Skin epidermis (tissue), 12 donors: ENCODE measurements around the gene DNAH5.
A peak's percentile ranks its signal among the peaks of the same experiment; 100 is the strongest.
"Not testable (repeated sequence)": the region's sequence is repeated elsewhere in the genome, so short reads cannot be mapped to it uniquely, and the experiment has no call there.

Experiments
- H3K27ac ChIP-seq, 21 experiments: fragments of 200-600 bp; sonication (generic) in 11 of 21; one replicate each; pipeline ENCODE4 v1.5.0; 2020; ENCODE audit warnings: mild to moderate bottlenecking in 3 of 21, inconsistent platforms in 2 of 21, moderate library complexity in 2 of 21
- H3K4me3 ChIP-seq, 7 experiments: fragments of 200-600 bp; sonication (generic) in 2 of 7; one replicate each; pipeline ENCODE4 v1.5.0; 2020; ENCODE audit warnings: inconsistent platforms in 2 of 7, mild to moderate bottlenecking in 2 of 7, moderate library complexity in 1 of 7

The DNAH5 gene, protein sequence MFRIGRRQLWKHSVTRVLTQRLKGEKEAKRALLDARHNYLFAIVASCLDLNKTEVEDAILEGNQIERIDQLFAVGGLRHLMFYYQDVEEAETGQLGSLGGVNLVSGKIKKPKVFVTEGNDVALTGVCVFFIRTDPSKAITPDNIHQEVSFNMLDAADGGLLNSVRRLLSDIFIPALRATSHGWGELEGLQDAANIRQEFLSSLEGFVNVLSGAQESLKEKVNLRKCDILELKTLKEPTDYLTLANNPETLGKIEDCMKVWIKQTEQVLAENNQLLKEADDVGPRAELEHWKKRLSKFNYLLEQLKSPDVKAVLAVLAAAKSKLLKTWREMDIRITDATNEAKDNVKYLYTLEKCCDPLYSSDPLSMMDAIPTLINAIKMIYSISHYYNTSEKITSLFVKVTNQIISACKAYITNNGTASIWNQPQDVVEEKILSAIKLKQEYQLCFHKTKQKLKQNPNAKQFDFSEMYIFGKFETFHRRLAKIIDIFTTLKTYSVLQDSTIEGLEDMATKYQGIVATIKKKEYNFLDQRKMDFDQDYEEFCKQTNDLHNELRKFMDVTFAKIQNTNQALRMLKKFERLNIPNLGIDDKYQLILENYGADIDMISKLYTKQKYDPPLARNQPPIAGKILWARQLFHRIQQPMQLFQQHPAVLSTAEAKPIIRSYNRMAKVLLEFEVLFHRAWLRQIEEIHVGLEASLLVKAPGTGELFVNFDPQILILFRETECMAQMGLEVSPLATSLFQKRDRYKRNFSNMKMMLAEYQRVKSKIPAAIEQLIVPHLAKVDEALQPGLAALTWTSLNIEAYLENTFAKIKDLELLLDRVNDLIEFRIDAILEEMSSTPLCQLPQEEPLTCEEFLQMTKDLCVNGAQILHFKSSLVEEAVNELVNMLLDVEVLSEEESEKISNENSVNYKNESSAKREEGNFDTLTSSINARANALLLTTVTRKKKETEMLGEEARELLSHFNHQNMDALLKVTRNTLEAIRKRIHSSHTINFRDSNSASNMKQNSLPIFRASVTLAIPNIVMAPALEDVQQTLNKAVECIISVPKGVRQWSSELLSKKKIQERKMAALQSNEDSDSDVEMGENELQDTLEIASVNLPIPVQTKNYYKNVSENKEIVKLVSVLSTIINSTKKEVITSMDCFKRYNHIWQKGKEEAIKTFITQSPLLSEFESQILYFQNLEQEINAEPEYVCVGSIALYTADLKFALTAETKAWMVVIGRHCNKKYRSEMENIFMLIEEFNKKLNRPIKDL (N-terminal part only)

DNA sequence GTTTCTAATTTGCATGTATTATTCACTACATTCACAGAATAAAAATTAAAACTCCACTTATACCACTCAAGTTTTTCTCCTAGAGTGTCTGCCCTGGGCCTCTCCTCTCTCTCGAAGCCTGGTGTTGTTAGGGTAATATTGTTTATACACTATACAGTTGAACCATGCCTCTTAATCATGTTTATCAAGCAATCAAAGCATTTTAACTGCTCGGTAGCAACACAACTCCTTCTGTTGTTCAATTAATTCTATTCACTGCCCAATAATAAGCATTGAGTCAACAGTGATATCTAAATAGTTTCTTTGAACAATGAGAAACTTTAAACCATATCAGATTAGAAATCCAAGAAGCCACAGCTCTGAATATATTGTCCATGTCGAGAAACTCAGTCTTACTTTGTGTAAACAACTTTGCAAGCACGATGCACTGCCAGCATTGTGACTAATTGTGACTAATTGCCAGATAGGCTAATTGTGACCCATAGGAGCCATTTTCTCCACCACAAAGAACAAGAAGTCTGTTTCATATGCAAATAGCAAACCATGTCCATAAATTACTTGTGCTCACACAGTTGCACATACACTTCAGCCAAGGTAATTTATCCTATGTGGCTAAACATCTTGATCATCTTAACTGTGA is at the start of gene DNAH5:
TSS of gene DNAH5 (minus strand) at position 129 of the 640 bp plus-strand sequence. CDS start 250 bp downstream, outside the sequence.
- H3K4me3 ChIP-seq: no peak within 1 kb of the TSS
- peak within 1 kb of the TSS in 2 of 21 experiments; percentile 23 to 37 for H3K27ac ChIP-seq

DNA sequence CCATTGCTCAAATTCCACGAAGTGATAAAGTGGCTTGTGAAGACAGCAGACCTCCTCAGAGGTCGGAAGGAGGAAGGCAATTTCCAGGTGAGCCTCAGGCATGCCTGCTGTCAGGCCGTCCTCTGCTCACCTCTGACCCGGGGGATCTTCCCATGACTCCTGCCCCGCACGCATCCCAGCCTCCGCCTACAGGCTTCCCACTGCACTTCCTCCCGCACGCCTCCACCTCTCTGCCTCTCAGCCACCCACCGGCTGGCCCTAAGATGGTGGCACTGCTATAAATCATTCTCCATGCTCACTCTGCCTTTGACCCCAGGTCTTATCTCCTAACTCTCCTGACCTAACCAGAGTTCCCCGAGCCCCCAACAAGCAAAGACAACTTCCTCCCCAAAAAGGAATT is 49.4 kb upstream of the DNAH5 start:
- Histone ChIP-seq H3K4me3 (no peak overlapping the region), H3K27ac (no peak overlapping the region)

DNA sequence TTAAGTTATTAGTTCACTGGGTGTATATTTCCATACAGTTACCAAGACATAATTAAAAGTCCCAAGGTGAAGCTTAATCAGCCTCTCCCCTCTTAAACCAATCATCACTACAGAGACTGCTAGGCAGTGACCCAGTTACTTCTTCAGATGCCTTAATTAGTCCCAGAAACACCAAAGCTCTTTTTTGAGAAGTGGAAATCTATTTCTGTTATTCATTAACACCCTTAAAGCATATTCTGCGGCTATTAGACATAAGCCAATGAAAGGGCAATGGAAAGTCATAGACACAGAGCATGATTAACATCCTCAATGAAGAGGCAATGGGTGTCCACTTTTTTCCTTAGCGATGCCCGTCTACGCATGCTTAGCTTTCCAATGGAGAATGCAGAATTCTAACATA is 48.3 kb upstream of the DNAH5 start:
- H3K4me3 ChIP-seq: no peak overlapping the region
- no peak overlapping the region for H3K27ac ChIP-seq

DNA sequence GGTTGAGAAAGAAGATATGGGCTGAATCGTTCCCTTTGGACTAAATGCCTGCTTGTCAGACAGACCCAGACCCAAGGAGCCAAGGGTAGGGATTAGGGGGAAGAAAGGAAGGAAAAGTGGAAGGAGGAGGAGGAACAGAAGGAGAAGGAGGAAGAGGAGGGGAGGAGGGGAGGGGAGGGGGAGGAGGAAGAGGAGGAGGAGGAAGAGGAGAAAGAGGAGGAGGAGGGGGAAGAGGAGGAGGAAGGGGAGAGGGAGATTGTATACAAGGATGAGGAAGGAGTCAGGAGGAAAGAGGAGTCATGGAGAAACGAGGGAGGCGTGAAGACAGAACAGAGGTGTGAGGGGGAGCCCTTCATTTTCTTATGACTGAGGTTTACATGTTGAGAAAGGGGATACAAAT is 46.9 kb upstream of the DNAH5 start:
- H3K27ac ChIP-seq: no peak overlapping the region
- no peak overlapping the region for H3K4me3 ChIP-seq

DNA sequence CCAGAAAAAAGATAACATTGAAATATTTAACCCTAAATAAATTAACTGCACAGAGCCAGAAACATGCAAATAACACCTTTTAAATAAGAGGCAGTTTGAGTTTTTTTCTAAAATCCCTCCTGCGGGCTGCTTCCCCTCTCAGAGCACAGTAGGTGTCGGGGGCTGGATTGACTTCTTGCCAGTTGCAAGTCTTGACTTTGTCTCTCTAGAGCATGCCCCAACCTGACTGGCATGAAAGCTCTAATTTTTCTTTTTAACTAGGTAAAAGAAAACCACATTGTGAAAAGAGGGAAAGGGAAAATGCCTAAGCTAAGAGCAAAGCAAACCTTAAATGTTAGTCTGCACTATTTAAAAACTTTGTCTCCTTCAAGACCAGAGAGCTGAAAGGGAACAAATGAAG is 46.4 kb upstream of the DNAH5 start:
- H3K4me3 ChIP-seq: no peak overlapping the region
- H3K27ac ChIP-seq: no peak overlapping the region

DNA sequence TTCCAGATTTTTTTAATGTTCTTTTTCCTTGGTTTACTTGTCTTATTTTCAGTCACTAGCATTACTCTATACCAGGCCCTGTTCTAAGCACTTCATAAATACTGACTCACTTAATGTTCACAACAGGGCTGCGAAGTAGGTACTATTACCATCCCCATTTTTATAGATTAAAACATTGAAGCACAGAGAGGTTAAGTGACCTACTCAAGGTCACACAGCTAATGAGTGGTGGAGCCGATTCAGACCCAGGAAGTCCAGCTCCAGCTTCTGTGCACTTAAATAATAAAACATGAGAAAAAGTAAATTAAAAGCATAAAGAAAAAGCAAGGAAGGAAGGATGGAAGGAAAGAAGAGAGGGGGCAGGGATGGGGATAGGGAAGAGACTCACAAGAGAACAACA is 45.3 kb upstream of the DNAH5 start:
- no peak overlapping the region for H3K27ac ChIP-seq

DNA sequence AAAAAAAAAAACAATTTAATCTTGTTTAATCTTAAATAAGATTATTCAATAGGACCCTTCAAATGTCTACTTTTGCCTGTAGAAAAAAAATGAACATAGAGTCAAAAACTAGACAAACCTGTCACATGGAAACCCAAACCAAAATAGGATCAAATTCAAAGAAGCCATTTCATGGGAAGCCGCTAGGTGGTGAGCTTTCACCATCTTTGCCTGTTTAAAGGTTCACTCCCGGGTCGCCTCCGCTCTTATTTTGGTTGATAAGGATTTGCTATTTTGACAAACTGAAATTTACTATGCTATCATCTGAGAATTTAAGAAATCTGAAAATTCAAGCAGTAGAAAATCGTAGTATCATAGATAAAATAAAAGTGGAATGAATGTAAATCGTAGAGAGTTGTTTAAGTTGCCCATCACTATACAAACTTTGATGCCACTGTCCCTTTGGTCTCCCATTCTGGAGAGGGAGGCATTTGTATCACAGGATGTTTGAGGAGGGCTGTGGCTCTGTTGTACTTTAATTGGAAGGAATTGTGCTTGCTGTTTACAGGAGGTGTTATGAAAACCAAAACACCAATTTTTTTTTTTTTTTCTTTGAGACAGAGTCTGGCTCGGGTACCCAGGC is 43.5 kb upstream of the DNAH5 start:
- Histone ChIP-seq H3K4me3 (no peak overlapping the region), H3K27ac (no peak overlapping the region)

More for the DNA sequence above, 45.3 kb upstream of the DNAH5 start:
- no peak overlapping the region for H3K4me3 ChIP-seq

DNA sequence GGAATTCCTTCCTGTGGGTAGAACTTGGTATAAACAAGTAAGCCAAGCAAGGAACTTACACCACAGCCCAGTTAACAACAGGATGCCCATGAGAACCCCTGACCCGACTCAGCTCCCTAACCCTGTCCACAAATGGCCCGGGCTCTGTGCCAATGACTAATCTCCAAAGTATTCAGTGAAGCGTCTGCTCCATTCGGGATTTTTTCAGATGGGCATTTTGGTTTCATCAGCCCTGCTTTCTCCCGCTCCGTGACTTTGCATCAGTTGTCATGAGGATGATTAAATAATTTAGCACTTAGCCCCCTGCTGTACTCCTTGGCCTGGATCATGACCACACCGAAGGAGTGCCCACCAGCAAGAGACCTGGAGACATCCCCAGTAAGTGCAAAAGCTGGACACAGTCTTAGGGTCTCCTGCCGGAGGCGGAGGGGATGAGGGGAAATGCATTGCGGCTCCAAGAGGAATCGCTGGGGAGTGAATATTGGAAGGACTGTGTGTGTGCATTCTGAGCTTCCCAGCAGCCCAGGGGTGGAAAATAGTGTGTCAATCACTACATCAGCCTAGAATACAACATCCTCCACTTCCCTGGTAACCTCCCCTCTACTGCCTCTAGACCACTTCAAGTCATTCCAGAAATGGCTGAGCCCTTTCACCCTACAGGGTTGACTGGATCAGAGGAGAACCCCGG is 41.4 kb upstream of the DNAH5 start:
- no peak overlapping the region for H3K4me3 ChIP-seq

DNA sequence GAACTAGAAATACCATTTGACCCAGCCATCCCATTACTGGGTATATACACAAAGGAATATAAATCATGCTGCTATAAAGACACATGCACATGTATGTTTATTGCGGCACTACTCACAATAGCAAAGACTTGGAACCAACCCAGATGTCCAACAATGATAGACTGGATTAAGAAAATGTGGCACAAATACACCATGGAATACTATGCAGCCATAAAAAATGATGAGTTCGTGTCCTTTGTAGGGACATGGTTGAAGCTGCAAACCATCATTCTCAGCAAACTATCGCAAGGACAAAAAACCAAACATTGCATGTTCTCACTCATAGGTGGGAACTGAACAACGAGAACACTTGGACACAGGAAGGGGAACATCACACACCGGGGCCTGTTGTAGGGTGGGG is 40.4 kb upstream of the DNAH5 start:
- H3K27ac ChIP-seq, H3K4me3 ChIP-seq: not testable (repeated sequence)

More for the DNA sequence above, 41.4 kb upstream of the DNAH5 start:
- H3K27ac ChIP-seq: no peak overlapping the region

DNA sequence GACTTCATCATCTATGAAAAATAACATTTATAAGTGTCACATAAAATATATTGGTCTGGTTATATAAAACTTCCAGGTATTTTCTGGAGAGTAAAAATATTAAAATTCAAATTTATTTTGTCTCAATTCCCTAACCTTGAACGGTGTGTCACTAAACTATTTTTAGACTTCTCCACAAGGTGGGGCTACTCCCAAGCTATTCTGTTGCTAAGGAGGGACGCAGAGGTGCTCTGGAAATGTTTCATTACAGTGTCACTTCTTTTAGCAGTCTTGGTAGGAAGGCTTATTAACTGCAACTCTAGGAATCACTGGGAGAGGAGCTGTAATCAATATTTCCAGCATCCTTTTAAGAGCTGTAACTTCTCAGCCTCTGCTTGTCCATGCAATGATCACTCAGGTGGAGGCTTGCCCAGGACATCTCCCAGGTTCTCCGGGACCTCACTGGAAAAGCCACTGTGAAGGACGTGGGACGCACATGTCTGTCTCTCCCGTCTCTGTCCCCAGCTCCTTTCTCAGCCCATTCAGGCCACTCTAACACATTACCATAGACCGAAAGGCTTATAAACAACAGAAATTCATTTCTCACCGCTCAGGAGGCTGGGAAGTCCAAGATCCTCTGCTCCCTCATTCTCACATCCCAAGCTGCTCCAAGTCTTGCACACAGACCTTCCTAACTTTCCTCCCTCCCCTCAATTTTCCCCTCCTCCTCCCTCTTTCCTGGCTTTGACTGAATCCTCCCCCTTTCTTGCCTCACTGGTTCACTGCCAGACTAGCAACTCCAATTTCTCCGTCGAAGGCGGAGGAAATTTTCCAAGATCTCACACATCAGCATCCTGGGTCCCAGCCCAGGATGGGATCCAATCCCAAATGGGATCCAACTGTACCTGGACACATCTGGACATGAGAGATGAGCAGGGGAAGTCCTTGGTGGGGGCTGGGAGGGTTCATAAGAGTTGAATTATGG is 32.7 kb upstream of the DNAH5 start:
- Histone ChIP-seq H3K4me3 (no peak overlapping the region), H3K27ac (no peak overlapping the region)

DNA sequence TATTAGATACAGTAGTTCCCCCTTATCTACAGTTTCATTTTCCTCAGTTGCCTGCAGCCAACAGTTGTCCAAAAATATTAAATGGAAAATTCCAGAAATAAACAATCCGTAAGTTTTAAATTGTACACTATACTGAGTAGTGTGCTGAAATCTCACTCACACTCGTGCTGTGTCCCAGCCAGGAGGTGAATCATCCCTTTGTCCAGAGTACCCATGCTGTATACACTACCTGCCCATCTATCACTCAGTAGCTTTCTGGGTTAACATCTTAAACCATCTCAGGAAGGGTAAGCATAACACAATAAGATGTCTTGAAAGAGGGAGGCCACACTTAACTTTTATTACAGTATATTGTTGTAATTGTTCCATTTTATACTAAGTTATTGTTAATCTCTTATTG is 31.7 kb upstream of the DNAH5 start:
- Histone ChIP-seq H3K27ac (no peak overlapping the region), H3K4me3 (no peak overlapping the region)

DNA sequence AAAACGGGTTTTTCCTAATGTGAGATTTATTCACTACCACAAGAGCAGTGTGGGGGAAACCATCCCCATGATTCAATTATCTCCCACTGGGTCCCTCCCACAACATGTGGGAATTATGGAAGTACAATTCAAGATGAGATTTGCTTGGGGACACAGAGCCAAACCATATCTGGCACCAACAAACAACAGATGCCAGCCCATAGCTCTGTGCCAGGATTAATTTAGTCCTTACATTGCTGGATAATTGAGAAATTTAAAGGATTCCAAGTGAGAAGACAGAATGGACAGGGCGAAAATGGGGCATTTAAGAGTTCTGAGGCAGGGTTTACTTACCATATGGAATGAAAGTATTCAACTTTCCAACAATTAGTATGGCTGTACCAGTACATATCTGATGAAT is 30.8 kb upstream of the DNAH5 start:
- no peak overlapping the region for H3K27ac ChIP-seq
- H3K4me3 ChIP-seq: no peak overlapping the region

DNA sequence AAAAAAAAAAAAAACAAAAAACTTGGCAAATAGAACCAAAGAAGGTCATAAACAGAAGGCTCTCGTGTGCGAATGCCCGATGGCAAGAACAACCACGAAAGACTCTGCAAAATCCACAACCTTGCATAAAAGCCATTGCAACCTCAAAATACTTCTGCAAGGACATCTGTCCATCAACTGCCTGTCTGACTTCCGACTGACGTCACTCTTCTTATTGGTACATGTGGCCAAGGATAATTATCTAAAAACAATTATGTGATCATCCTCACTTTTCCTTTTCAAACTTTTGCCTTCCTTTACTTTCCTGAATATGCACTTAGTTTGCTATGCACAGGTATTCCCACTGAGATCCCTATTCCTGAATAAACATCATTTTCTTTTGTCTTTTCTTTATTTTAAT is 29.2 kb upstream of the DNAH5 start:
- no peak overlapping the region for H3K27ac ChIP-seq
- no peak overlapping the region for H3K4me3 ChIP-seq

DNA sequence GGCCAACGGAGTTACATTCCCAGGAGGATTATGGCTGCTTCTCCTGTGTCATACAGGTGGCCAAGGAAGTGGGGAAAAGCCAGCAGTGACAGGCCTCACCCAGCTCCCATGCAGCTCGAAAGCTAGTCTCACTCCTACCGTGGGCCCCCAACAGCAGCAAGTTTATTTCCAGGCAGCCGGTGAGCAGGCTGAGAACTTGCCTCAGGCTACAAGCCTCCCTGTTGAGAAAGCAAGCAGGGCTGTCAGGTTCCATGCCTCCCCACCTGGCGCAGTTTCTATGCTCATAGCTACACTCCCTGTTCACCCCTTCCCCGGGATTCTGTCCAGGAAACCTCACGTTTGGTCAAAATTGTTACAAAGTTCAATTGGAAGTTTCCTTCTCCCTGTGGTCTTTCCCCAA is 27.5 kb upstream of the DNAH5 start:
- no peak overlapping the region for H3K4me3 ChIP-seq
- H3K27ac ChIP-seq: no peak overlapping the region

DNA sequence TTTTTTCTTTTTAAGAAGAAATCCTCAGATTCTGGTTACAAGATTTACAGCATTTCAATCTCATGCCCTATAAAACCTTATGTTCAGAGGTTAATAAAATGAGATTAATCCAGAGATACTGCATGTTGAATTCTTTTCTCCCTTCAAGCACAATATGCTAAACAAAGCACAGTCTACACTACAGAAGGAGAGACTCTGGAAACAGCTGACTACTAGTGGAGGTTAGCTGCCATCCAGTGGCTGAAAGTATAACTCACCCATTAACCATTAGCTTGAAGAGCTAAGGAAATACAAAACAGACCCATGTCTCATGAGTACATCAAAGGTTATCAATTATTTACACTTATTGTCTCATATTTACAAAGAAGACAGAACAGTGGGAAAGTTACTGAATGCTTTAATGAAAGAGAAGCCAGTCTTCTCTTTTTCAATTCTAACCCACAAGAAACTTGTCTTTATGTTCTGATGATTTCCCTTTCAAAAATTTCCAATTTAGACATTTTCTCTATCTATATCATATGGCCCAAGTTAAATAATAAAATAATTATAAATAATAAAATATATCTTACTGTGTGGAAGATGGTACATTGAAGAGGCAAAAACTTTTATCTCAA is 12.7 kb upstream of the DNAH5 start:
- no peak overlapping the region for H3K4me3 ChIP-seq
- H3K27ac ChIP-seq: no peak overlapping the region

DNA sequence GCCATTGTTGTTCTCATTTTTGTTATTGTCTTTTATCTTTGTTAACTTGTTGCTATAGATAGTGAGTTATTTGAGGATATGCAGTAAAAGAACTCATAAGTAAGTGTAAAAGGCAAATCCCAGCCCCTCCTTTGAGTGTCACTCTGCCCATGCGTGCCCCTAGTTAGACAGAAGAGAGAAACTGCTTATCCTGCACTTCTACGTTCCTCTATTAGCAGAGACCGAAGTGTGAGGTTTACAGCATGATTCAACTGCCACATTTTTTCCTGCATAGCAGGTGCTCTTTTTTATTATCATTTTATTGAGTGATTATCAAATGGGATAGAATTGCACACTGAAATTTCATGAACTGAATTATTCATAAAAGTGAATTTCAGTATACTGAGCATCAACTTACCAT is 12.0 kb upstream of the DNAH5 start:
- no peak overlapping the region for H3K27ac ChIP-seq
- H3K4me3 ChIP-seq: no peak overlapping the region

DNA sequence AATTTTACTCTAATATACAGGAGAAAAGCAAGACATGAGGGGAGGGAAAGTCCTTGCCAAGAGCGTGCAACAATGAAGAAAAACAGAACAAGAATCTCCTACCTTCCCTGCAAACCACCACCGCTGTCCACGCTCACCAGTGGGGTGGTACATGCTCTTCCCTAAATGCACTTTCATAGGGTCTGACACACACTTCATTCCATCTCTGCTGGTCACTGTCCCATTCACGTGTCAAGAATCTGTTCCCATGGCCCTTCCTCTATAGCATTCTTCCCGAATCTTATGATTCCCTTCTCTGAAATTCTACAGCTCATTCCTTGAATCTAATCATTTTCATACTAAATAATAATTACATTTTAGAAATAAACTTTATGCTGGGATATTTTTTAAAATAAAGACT is 11.4 kb upstream of the DNAH5 start:
- H3K4me3 ChIP-seq: no peak overlapping the region
- H3K27ac ChIP-seq: no peak overlapping the region
